ENCODE data around the gene ZNF189. TPM values are rescaled to one million over a fixed set of nuclear protein-coding genes. Genes with fewer than 3 reads are reported as not detected.

ZNF189 gene
- 21.5 TPM for total RNA-seq

DNA sequence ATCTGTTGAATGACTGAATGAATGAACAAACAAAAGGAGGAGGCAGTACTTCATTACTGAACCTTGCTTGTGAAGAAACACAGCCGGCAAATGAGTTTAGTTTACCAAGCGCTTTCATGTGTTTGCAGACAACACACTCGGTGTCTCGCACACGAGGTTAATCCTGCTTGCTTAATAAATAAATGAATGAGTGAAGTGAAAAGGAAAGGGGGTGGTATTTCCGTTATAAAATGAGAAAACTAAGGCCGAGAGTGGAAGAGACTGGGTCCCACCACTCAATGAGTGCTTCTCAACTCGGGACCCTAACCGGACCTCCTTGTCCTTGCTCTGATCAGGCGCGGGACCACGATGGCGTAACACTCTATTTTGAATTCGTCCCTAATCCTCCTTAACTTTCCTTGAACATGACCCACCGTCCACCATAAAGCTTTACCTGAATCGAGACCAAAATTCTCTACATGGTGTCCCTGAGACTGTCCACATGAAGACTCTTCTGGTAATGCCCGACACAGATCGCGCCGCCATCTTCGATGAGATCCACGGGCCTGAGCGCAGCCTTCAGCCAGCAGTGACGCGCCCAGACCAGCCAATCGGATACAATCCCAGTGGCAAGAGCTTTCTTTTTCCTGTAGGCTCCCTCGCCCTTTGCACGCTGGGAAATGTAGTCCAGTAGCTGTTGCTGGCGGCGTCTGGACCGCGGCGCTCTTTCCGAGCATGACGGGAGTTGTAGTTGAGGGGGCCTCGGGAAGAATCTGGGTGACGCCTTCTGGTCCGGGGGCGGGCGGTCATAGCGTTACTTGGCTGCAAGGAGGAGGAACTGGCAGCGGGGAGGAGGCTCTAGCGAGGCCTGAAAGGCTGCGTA, at the start of gene ZNF189, which contains the start of gene MRPL50:
Gene ZNF189 (plus strand): TSS at position 784 of the 862 bp plus-strand sequence. CDS start 306 bp downstream, outside the sequence.
Gene MRPL50 (minus strand): TSS at position 551 of the 862 bp plus-strand sequence. CDS start 26 bp downstream, at position 525.
- DNase-seq (ENCODE audit: low spot score): peak; percentile 98

GRCh38 chr9:101350285-101350684, 48.4 kb upstream of the ZNF189 start:
- no peak for DNase-seq (ENCODE audit: low spot score)

DNA sequence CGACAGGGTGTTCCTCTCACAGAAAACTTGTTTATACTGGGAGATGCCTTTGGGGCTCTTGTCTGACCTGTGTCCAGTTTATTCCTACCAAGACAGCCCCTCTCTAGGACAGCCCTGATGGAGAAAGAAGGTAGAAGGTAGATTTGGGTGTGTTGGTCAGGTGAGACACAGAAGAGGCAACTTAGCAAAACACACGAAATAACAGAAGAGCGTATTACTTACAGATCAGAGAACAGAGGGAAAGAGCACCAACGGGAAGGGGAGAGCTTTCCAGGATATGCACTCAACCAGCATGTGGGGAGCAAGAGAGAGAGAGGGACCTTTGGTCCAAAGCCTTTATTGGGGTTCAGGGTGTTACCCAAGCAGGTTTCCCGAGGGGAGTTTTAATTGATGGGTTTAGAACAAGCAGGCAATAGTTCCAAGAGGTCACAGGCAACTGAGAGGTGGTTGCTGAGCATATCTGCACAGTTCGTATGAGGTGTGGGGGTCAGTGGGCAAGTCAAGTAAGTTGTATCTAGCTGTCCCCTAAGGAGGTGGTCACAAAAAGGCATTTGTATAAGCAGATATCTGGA, 45.7 kb upstream of the ZNF189 start:
- DNase-seq (ENCODE audit: low spot score): no peak

DNA sequence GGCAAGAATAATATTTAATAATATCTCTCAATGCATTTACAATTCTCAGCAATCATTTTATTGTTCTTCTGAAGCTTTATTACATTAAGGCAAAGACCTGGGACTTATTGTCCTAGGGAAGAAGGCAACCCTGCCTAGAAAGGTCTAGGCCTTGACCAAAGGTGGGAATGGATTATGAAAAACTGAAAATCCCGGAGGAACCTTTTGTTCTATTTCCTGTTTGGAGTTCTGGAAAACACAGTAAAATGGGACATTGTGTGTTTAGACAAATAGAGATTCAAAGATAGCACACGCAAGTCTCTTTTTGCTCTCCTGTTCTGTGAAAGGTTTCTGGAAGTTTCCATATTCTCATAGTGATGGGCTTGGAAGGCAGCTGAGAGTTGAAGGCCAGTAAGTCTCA, 45.0 kb upstream of the ZNF189 start:
- no peak for DNase-seq (ENCODE audit: low spot score)

GRCh38 chr9:101354143-101354764, 44.4 kb upstream of the ZNF189 start:
- no peak for DNase-seq (ENCODE audit: low spot score)

GRCh38 chr9:101354765-101355708, 43.6 kb upstream of the ZNF189 start:
- DNase-seq (ENCODE audit: low spot score): no peak

DNA sequence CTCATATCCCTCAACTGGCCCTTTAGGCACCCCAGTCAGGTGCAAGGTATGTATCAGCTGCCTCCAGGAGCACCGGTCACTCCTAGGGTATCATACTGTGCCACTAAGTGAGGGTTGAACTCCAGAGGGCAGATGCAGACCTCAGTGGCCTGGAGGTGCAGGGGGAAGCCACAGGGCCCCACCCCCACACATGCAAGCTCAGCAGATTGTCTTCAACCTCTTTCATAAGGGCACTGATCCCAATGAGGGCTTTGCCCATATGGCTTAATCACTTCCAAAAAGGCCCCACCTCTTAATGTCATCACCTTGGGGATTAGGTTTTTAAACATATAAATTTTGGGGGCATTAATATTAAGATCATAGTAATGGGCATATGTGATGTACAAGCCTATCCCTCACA, 42.0 kb upstream of the ZNF189 start:
- DNase-seq (ENCODE audit: low spot score): no peak

GRCh38 chr9:101359679-101360078, 39.0 kb upstream of the ZNF189 start:
- no peak for DNase-seq (ENCODE audit: low spot score)

DNA sequence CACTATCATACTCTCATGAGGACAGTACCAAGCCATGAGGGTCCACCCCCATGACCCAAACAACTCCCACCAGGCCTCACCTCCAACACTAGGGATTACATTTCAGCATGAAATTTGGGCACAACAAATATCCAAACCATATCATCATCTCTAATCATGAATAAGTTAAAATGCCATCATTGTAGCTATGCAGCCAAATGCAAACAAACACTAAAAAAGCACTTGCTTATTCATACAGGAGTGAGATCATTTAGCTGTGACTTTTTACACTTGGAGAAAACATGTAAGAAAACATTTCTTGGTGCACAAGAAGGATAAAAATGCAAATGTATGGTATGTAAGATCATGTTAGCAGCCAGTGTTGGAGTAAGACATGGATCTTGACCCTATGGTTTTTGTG, 38.0 kb upstream of the ZNF189 start:
- no peak for DNase-seq (ENCODE audit: low spot score)

GRCh38 chr9:101362450-101362849, 36.2 kb upstream of the ZNF189 start:
- no peak for DNase-seq (ENCODE audit: low spot score)

- DNase-seq (ENCODE audit: low spot score): no peak
Observed at GRCh38 chr9:101365181-101365580, 33.5 kb upstream of the ZNF189 start.

GRCh38 chr9:101366038-101366756, 32.5 kb upstream of the ZNF189 start:
- no peak for DNase-seq (ENCODE audit: low spot score)

DNA sequence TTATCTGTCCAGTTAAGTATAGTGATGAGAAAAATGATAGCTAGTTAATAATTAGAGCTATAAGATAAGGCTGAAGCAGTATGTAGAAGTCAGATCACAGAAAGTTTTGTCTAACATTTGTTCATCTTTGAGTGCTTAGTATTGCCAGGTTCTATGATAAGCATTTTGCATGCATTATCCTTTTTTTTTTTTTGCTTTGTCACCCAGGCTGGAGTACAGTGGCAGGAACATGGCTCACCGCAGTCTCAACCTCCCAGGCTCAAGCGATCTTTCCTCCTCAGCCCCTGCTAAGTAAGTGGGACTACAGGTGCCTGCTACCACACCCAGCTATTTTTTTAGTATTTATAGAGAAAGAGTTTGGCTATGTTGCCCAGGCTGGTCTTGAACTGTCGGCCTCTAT, 31.3 kb upstream of the ZNF189 start:
- no peak for DNase-seq (ENCODE audit: low spot score)

DNA sequence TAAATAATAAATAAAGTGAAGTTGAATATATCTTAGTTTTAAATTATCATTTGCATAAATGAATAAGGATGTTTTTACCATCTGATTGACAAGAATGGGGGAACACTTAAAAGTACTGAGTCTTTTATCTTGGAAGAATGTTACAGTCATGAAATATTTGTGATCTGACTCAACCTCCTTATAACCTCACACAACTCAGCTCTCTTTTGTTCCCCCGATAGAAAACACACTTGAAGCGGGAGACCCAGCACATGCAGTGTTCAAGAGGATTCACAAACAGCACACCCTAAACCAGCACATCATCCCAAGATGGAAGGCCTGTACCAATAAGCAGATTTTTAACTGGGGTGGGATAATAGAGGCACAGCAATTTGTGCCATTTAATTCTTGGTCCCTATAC, 29.4 kb upstream of the ZNF189 start:
- no peak for DNase-seq (ENCODE audit: low spot score)

DNA sequence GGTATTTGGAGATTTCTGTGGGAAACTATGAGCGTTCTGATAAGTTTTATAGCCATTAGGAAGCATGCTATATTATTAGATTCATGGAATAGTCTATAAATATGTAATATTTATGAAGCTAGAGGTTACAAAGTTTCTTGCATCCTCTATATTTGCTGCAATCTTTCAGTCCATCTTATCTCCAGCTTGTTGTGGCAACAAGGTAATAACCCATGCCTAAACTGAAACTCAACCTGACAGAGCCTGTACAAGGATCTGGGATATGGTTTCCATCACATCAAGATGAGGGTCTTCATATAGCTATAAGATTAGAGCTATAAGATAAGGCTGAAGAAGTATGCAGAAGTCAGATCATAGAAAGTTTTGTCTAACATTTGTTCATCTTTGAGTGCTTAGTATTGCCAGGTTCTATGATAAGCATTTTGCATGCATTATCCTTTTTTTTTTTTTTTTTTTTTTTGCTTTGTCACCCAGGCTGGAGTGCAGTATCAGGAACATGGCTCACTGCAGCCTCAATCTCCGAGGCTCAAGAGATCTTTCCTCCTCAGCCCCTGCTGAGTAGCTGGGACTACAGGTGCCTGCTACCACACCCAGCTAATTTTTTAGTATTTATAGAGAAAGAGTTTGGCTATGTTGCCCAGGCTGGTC, 28.6 kb upstream of the ZNF189 start:
- no peak for DNase-seq (ENCODE audit: low spot score)

DNA sequence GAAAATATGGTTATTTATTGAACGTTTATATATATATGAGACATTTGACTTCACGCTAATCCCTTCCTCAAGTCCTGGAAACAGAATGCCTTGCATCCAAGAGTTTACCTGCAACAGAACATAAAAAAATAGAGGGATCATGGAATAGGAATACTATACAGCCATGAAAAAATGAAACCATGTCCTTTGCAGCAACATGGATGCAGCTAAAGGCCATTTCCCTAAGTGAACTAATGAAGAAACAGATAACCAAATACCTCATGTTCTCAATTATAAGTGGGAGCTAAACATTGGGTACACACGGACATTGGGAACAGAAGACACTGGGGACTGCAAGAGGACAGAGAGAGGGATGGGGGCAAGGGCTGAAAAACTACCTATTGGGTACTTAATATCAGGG, 26.8 kb upstream of the ZNF189 start:
- no peak for DNase-seq (ENCODE audit: low spot score)

- DNase-seq (ENCODE audit: low spot score): no peak
Observed at GRCh38 chr9:101372327-101373118, 26.1 kb upstream of the ZNF189 start.

- no peak for DNase-seq (ENCODE audit: low spot score)
Observed at GRCh38 chr9:101375546-101375945, 23.1 kb upstream of the ZNF189 start.

DNA sequence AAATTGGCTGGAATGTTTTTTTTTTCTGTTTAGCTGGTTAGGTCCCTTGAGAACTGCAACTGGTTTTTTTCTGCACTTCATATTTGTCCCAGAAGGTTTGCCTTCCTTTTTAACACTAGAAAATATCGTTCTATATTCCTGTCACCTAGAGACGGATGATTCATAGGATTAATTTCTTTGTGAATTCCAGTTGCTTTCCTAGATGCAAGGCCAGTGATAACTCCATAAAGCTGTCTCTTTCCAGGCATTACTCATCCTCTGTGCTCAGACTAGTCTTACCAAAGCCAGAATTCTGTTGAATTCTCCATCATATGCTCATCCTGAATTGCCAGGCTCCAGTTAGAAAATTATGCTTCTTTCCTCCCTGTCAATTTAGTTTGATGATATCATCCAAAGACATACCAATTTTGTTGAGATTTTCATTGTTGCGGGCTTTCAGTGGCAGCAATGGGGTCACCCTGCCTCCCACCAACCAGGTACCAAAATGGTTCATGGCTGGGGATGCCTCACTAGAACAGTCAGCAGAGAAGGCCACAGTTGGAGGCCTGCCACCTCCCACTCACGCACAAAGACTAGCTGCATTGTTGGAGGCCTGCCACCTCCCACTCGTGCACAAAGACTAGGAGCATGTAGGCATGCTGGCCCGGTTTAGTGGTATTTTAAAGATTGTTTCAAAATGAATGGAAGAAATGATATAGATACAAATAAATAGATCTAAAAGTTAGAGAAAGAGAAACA, 22.4 kb upstream of the ZNF189 start:
- no peak for DNase-seq (ENCODE audit: low spot score)

Data from ureter (tissue), 1 donor.